H9 (cell line): ENCODE results near the gene KCNK16. TPM values are rescaled to one million over a fixed set of nuclear protein-coding genes. Genes with fewer than 3 reads are reported as not detected.
A peak's percentile ranks its signal among the peaks of the same experiment; 100 is the strongest.

ENCODE experiments used
- DNase-seq: peaks from one replicate; pipeline ENCODE4 v3.0.0-alpha.2; 2017
- H2AFZ ChIP-seq: one replicate; pipeline ENCODE4 v1.6.1; 2013; ENCODE audit warnings: mild to moderate bottlenecking, low read length, control low read depth, moderate library complexity
- H2AK5ac ChIP-seq: 2 replicates; pipeline ENCODE4 v1.6.1; 2013; ENCODE audit warnings: low read length, control low read depth, mixed read lengths; ENCODE audit not compliant: insufficient read length
- H2BK120ac ChIP-seq: one replicate; pipeline ENCODE4 v1.6.1; 2013; ENCODE audit warnings: low read depth, mild to moderate bottlenecking, low read length, control low read depth, inconsistent platforms; ENCODE audit not compliant: poor library complexity, severe bottlenecking
- H2BK12ac ChIP-seq: 2 replicates; pipeline ENCODE4 v1.6.1; 2013; ENCODE audit warnings: low read length, control low read depth, mixed read lengths, low read depth; ENCODE audit not compliant: insufficient read length
- H2BK15ac ChIP-seq: 2 replicates; pipeline ENCODE4 v1.6.1; 2013; ENCODE audit warnings: low read depth, low read length, control low read depth
- H2BK20ac ChIP-seq: one replicate; pipeline ENCODE4 v1.6.1; 2013; ENCODE audit warnings: low read depth, mild to moderate bottlenecking, low read length, control low read depth, inconsistent platforms; ENCODE audit not compliant: poor library complexity, severe bottlenecking
- H2BK5ac ChIP-seq: 2 replicates; pipeline ENCODE4 v1.6.1; 2013; ENCODE audit warnings: low read length, control low read depth, mixed read lengths; ENCODE audit not compliant: insufficient read length
- H3K14ac ChIP-seq: 2 replicates; pipeline ENCODE4 v1.6.1; 2013; ENCODE audit warnings: low read length, control low read depth; ENCODE audit not compliant: insufficient read depth
- H3K18ac ChIP-seq: 2 replicates; pipeline ENCODE4 v1.6.1; 2013; ENCODE audit warnings: low read depth, mild to moderate bottlenecking, mixed read lengths, low read length, control low read depth; ENCODE audit not compliant: insufficient read length
- H3K23ac ChIP-seq: 2 replicates; pipeline ENCODE4 v1.6.1; 2013; ENCODE audit warnings: low read length, control low read depth, mixed read lengths, low read depth; ENCODE audit not compliant: insufficient read length
- H3K23me2 ChIP-seq: 2 replicates; pipeline ENCODE4 v1.6.1; 2013; ENCODE audit warnings: low read depth, mild to moderate bottlenecking, mixed read lengths, low read length, control low read depth; ENCODE audit not compliant: insufficient read length, poor library complexity, severe bottlenecking
- H3K27ac ChIP-seq: 2 replicates; pipeline ENCODE4 v1.5.1; 2013; ENCODE audit warnings: low read length, control low read depth, mixed read lengths, low read depth; ENCODE audit not compliant: insufficient read length
- H3K27me3 ChIP-seq: 2 replicates; pipeline ENCODE4 v1.6.1; 2013; ENCODE audit warnings: low read length, control low read depth, inconsistent platforms; ENCODE audit not compliant: insufficient read depth
- H3K4ac ChIP-seq: 2 replicates; pipeline ENCODE4 v1.6.1; 2013; ENCODE audit warnings: low read depth, mild to moderate bottlenecking, control low read depth, inconsistent platforms, low read length, moderate library complexity
- H3K4me1 ChIP-seq: 2 replicates; pipeline ENCODE4 v1.6.1; 2013; ENCODE audit warnings: low read length, control low read depth, inconsistent platforms; ENCODE audit not compliant: insufficient read depth
- H3K4me2 ChIP-seq: 2 replicates; pipeline ENCODE4 v1.6.1; 2013; ENCODE audit warnings: low read length, control low read depth, mixed read lengths; ENCODE audit not compliant: insufficient read length, insufficient read depth
- H3K56ac ChIP-seq: 2 replicates; pipeline ENCODE4 v1.6.1; 2013; ENCODE audit warnings: low read depth, mild to moderate bottlenecking, mixed read lengths, low read length, control low read depth; ENCODE audit not compliant: insufficient read length
- H3K79me1 ChIP-seq: 2 replicates; pipeline ENCODE4 v1.6.1; 2013; ENCODE audit warnings: low read depth, mild to moderate bottlenecking, moderate library complexity, low read length, control low read depth, inconsistent platforms; ENCODE audit not compliant: insufficient read depth, poor library complexity, severe bottlenecking
- H3K79me2 ChIP-seq: 2 replicates; pipeline ENCODE4 v1.6.1; 2013; ENCODE audit warnings: low read length, control low read depth, inconsistent platforms; ENCODE audit not compliant: insufficient read depth
- H3K9ac ChIP-seq: 2 replicates; pipeline ENCODE4 v1.6.1; 2013; ENCODE audit warnings: low read length, control low read depth, mixed read lengths; ENCODE audit not compliant: insufficient read length; ENCODE audit errors: extremely low read depth
- H3K9me3 ChIP-seq: one replicate; pipeline ENCODE4 v1.6.1; 2013; ENCODE audit warnings: low read depth, low read length, inconsistent platforms; ENCODE audit not compliant: control insufficient read depth
- H3T11ph ChIP-seq: one replicate; pipeline ENCODE4 v1.6.1; 2013; ENCODE audit warnings: mild to moderate bottlenecking, low read length, control low read depth, inconsistent platforms
- H4K20me1 ChIP-seq: one replicate; pipeline ENCODE4 v1.6.1; 2013; ENCODE audit not compliant: control insufficient read depth, insufficient read length, insufficient read depth
- H4K5ac ChIP-seq: 2 replicates; pipeline ENCODE4 v1.6.1; 2013; ENCODE audit warnings: low read depth, mild to moderate bottlenecking, mixed read lengths, low read length, control low read depth; ENCODE audit not compliant: insufficient read length
- H4K8ac ChIP-seq: replicated peaks from 2 replicates; pipeline ENCODE4 v1.6.1; 2013; ENCODE audit warnings: low read length, control low read depth, mixed read lengths, low read depth; ENCODE audit not compliant: insufficient read length
- H4K91ac ChIP-seq: 2 replicates; pipeline ENCODE4 v1.6.1; 2013; ENCODE audit warnings: low read depth, mild to moderate bottlenecking, moderate library complexity, mixed read lengths, low read length, control low read depth; ENCODE audit not compliant: insufficient read length
- H3K27ac Mint-ChIP-seq, 3 experiments: 2 replicates in 2 of 3; 3 replicates in 1 of 3; pipeline ENCODE4 v1.8.0; 2020 to 2021; ENCODE audit warnings: mixed read lengths in 3 of 3, mild to moderate bottlenecking in 1 of 3, moderate library complexity in 1 of 3
- H3K27me3 Mint-ChIP-seq: 2 replicates; pipeline ENCODE4 v1.8.0; 2021; ENCODE audit warnings: low read depth, mild to moderate bottlenecking, moderate library complexity, mixed read lengths
- H3K36me3 Mint-ChIP-seq, 3 experiments: 2 replicates in 2 of 3; 3 replicates in 1 of 3; pipeline ENCODE4 v1.8.0; 2020 to 2021; ENCODE audit warnings: low read depth in 3 of 3, mixed read lengths in 3 of 3; ENCODE audit not compliant: insufficient read depth in 1 of 3
- H3K4me1 Mint-ChIP-seq, 2 experiments: 2 replicates each; pipeline ENCODE4 v1.8.0; 2020; ENCODE audit warnings: mixed read lengths in 2 of 2
- H3K4me3 Mint-ChIP-seq, 2 experiments: 2 replicates in 1 of 2; 3 replicates in 1 of 2; pipeline ENCODE4 v1.8.0; 2020 to 2021; ENCODE audit warnings: mild to moderate bottlenecking in 2 of 2, mixed read lengths in 2 of 2, moderate library complexity in 1 of 2
- H3K9me3 Mint-ChIP-seq, 2 experiments: 2 replicates in 1 of 2; 3 replicates in 1 of 2; pipeline ENCODE4 v1.8.0; 2020; ENCODE audit warnings: mild to moderate bottlenecking in 2 of 2, mixed read lengths in 2 of 2, moderate library complexity in 1 of 2
- CTCF ChIP-seq: fragments of 200-600 bp; sonication (generic); conservative IDR thresholded peaks from 3 replicates; pipeline ENCODE4 v1.8.0; 2021; ENCODE audit warnings: antibody characterized with exemption, mild to moderate bottlenecking
- WGBS: extraction: QIAGEN DNeasy Blood & Tissue Kit; methylation state at CpG from one replicate; pipeline ENCODE4 v1.1.7; 2013; ENCODE audit warnings: missing lambda C conversion rate, low lambda C conversion rate, mixed read lengths; ENCODE audit not compliant: insufficient read length; ENCODE audit errors: extremely low coverage; 5-methylcytosine and 5-hydroxymethylcytosine counted together
- total RNA-seq: library from RNA; stranded (reverse); gene quantifications from 2 replicates; pipeline ENCODE4 v1.2.1, GENCODE V29; 2021

Gene KCNK16
- total RNA-seq, 1 experiment from 2014 or later = not detected

- no peaks in the 10 kb centered on the region for H3K79me1 ChIP-seq
- no peak overlapping the region for H2BK5ac ChIP-seq
- Mint-ChIP-seq H3K4me1 (peaks cover 47 to 51% of the 10 kb centered on the region in 2 experiments), H3K27ac (peak overlapping the region in 1 of 3 experiments; percentile 25; a peak in 1 of 7 replicates), H3K4me3 (no peak overlapping the region), H3K27me3 (peaks cover 10% of the 10 kb centered on the region), H3K9me3 (no peaks in the 10 kb centered on the region; a peak in 1 of 5 replicates), H3K36me3 (no peaks in the 10 kb centered on the region)
- no peak overlapping the region for H3K9ac ChIP-seq
- H4K5ac ChIP-seq = no peak overlapping the region
- no peak overlapping the region for H4K8ac ChIP-seq
- no peak overlapping the region for H3K23ac ChIP-seq
- H4K91ac ChIP-seq = no peak overlapping the region
- no peak overlapping the region for H3K4ac ChIP-seq
- no peaks in the 10 kb centered on the region; the same call in 1 of the 2 replicates for H3K27me3 ChIP-seq
- peaks cover 2% of the 10 kb centered on the region; the same call in 1 of the 2 replicates for H3K4me1 ChIP-seq
- no peak overlapping the region for H3K56ac ChIP-seq
- H3K9me3 ChIP-seq = no peaks in the 10 kb centered on the region
- no peak overlapping the region for H3T11ph ChIP-seq
- H2BK20ac ChIP-seq = no peak overlapping the region
- H3K18ac ChIP-seq = no peak overlapping the region
- H3K27ac ChIP-seq = no peak overlapping the region
- no peak overlapping the region for H2AFZ ChIP-seq
- no peak overlapping the region for H2AK5ac ChIP-seq
- no peaks in the 10 kb centered on the region for H3K23me2 ChIP-seq
- TF ChIP-seq CTCF = no peak
- H2BK120ac ChIP-seq = no peak overlapping the region
- H2BK15ac ChIP-seq = no peak overlapping the region
- H4K20me1 ChIP-seq = no peaks in the 10 kb centered on the region
- no peak overlapping the region for H3K4me2 ChIP-seq
- peak overlapping the region; percentile 20; the same call in 1 of the 2 replicates for H3K14ac ChIP-seq
- H3K79me2 ChIP-seq = no peaks in the 10 kb centered on the region
- DNase-seq = no peak
- WGBS = no CpG with 5 or more reads among the region's 18 CpGs
- H2BK12ac ChIP-seq = no peak overlapping the region
Measured at GRCh38 chr6:39296745-39297640, 25.5 kb downstream of the KCNK16 start.
